Right forelimb (tissue), 1 donor: ENCODE measurements around the gene LTN1.

Experiments
- DNase-seq: peaks from one replicate; pipeline ENCODE4 v3.0.0-alpha.2; 2018

LTN1 gene

GRCh38 chr21:28928578-28929420 lies 63.9 kb downstream of the LTN1 start:
- DNase-seq = no peak

DNA sequence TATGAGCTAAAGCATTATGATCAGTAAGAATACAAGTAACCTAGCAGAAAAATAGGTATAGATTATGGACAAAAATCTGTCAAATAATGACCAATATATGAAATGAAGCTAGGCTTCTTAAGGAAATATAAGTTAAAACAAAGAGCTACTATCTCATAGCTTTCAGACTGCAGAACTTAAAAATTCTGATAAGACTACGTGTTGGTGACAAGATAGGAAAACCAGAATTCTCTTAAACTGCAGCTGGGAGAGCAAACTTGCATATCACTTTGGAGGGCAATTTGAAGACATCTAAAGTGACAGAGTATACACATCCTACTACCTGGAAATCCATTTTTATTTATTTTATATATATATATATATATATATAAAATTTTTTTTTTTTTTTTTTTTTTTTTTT lies 65.5 kb downstream of the LTN1 start:
- DNase-seq = no peak

DNA sequence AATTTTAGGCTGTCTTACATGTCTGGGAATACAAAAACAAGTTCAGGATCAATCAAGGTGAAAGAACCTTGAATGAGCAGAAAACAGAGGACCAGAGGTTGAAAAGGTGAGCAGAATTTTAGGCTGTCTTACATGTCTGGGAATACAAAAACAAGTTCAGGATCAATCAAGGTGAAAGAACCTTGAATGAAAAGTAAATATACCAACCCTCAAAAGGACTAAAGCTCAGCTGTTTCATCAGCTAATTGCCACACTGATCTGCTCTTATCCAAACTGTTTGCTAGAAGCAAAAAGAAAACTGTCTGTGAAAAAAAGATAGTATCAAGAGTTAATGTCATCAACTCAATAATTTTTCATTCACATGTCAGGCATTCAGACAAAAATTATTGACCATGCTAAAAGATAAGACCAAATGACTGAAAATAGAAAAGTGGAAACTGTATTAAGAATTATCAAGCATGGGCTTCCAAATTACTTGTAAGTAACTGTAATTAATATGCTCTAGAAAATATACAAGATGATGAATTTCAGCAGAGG lies 69.2 kb downstream of the LTN1 start:
- DNase-seq = no peak

DNA sequence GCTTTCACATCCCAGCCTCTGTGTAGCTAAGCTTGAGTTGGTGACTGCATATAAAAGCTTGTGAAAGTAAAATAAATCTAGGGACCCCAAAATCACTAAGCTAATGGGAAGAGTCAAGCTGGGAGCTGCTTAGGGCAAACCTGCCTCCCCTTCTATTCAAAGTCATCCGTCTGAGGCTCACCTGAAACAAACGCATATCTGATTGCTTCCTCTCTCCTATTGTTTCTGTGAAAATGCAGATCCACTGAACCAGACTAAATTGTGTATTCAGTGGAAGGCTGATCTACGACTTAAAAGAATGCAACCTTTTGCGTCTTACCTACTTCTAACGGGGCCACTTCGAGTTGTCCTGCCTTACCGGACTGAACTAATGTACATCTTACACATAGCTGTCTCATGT lies 70.3 kb downstream of the LTN1 start:
- DNase-seq = no peak

GRCh38 chr21:28916150-28916893 lies 76.4 kb downstream of the LTN1 start:
- DNase-seq = no peak

DNA sequence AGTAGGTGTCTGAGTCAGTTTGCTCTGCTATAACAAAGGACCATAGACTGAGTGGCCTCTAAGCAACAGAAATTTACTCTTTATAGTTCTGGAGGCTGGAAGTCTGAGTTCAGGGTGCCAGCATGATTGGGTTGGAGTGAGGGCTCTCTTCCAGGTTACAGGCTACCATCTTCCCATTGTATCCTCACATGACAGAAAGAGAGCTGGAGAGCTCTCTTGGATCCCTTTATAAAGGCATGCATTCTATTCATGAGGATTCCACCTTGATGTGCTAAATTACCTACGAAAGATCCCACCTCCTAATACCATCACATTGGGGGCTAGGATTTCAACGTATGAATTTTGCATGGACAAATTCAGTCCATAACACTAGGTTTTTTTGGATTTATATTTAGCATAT lies 79.6 kb downstream of the LTN1 start:
- DNase-seq = no peak

DNA sequence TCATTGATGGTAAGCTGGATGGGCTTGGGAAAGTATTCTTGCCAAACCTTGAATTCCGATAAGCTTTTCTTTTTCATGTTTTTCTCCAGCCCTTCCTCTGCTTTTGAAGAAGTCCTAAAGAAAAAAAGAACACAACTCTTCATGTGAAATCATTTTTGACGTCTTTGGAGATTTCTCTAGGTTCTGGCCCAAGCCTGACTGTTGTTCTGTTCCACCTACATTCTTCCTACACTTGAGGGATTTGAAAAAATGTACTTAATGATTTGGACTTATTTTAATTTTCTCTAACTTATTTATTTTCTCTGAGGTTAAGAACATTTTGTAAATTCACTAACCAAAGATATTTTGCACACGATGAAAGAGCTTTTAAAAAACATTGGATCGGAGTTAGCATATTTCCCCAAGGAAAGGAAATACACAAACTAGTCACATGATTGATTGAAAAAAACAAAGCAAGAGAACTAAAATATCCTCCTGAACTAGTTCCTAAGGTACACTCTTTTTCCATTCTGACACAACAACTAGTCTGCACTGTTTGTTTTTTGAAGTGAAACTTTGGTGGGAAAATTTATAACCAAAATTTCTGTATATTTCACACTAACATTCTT lies 82.3 kb downstream of the LTN1 start:
- no peak for DNase-seq

GRCh38 chr21:28908351-28908750 lies 84.3 kb downstream of the LTN1 start:
- no peak for DNase-seq

- no peak for DNase-seq
Observed at GRCh38 chr21:28906841-28907240, 85.8 kb downstream of the LTN1 start.

- no peak for DNase-seq
Observed at GRCh38 chr21:28906236-28906635, 86.4 kb downstream of the LTN1 start.

DNA sequence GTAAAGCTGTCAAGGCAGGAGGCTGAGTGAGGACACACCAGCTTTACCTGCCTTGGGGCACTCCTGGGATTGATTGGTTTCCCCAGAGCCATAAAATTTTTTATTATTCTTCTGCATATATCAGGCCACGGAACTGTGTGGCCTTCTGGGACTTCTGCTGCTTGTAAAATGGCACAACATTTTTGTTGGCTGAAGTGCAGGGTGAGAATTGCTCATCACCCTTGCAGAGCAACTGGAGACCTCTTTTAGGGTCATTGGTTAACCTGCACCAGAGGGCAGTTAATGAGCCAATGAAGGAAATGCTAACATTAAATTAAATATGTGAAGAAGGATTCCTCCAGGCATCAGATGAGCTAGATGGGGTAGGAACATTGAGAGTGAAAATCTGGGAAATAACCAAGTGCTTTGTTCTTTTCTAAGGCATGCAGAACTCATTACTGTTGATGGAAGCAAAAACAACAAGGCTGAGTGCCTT lies 87.7 kb downstream of the LTN1 start:
- no peak for DNase-seq

DNA sequence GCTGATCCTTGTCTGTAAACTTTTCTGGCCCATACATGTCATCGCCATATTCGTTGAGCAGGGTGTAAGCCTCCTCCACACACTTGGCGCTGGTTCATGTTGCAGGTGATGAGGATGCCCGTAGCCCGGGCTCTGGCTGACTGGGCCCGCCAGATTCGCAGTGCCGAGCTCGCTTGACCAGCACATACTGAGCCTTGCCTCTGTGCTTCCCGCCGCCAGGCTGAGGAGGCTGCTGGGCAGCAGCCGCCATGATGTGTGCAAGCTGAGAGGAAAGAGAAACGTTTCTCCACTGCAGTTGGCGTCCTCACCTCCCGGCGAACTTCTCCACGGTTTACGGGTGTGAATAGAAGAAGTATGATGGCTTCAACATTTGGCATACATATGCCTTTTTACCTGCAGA lies 89.2 kb downstream of the LTN1 start:
- no peak for DNase-seq

- DNase-seq = no peak
Observed at GRCh38 chr21:28900481-28900880, 92.2 kb downstream of the LTN1 start.

DNA sequence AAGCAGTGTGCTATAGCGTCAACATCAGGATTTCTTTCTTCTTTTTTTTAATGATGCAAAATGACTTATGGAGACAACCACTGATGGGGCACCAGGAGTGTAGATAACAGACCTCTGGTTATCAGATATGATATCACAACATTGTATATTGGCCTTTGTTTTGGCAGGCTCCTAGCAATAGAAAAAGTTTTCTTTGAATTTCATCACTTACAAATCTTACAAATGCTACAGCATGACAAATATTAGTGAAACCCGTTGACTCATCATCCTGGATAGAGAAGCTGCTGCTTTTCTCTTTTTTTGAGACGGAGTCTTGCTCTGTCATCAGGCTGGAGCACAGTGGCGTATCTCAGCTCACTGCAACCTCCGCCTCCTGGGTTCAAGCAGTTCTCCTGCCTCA lies 92.9 kb downstream of the LTN1 start:
- no peak for DNase-seq

GRCh38 chr21:28899220-28899619 lies 93.5 kb downstream of the LTN1 start:
- DNase-seq = no peak

GRCh38 chr21:28893687-28894086 lies 99.0 kb downstream of the LTN1 start:
- DNase-seq = no peak

DNA sequence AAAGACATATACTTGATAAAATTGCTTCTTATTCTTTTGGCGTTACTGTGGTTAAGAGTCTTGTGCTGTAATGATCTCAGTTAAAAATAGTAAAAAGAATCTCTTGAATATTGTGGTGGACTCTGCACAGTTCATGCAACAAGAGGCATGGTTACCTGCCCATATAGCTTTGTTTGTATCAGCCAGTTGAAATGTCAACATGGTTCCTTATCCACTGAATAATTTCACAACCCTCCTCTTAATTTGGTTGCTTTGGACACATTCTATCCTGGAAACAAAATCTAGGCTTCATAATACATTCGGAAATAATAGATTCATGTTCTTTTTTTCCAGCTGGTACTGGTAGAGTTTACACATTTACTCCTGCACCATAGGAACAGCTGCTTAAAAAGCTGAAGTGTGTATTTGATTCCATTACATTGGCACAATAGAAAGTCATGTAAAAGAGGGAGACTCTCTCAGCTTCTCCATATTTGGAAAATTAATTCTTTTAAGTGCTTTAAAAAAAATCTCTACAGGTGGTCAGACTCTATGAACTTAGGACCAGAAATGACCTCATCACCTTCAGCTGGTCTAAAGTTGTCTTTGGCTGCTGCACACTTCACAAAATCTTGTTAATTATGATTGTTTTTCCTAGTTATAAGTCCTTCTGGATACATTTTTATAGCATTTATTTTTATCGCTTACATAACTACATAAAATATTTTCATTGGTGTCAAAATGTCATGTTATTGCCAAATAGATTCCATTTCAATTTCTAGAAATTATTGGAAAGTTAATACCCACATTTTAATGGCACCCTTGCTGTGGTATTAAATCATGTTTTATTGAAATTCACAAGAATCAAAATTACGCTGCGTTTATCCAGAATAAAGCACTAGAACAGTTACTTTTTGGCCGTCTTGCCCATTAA lies 100.2 kb downstream of the LTN1 start:
- no peak for DNase-seq

- DNase-seq = no peak
Observed at GRCh38 chr21:28885853-28886177, 106.9 kb downstream of the LTN1 start.

- DNase-seq = peak; percentile 97
Observed at GRCh38 chr21:28884976-28885852, 107.5 kb downstream of the LTN1 start.

- no peak for DNase-seq
Observed at GRCh38 chr21:28884481-28884880, 108.2 kb downstream of the LTN1 start.

GRCh38 chr21:28883931-28884330 lies 108.7 kb downstream of the LTN1 start:
- no peak for DNase-seq

GRCh38 chr21:28882345-28882744 lies 110.3 kb downstream of the LTN1 start:
- DNase-seq = no peak
